NB4 (cell line): Measurements from ENCODE around the gene PFDN1.

ENCODE experiments used
- MYC ChIP-seq: IDR thresholded peaks from 2 replicates; pipeline ENCODE4 v1.6.1; 2011; ENCODE audit warnings: low read depth, low read length
- POLR2A ChIP-seq: IDR thresholded peaks from 2 replicates; pipeline ENCODE4 v1.6.1; 2011; ENCODE audit warnings: mild to moderate bottlenecking; ENCODE audit not compliant: insufficient read length; ENCODE audit errors: extremely low read depth
- TF ChIP-seq, protein P1 (sequence below): IDR thresholded peaks from 2 replicates; pipeline ENCODE4 v1.6.1; 2011; ENCODE audit warnings: low read depth, low read length
- TF ChIP-seq, protein P2 (sequence below): IDR thresholded peaks from one replicate; pipeline ENCODE4 v1.5.1; 2012; ENCODE audit warnings: low read depth, low read length

DNA sequence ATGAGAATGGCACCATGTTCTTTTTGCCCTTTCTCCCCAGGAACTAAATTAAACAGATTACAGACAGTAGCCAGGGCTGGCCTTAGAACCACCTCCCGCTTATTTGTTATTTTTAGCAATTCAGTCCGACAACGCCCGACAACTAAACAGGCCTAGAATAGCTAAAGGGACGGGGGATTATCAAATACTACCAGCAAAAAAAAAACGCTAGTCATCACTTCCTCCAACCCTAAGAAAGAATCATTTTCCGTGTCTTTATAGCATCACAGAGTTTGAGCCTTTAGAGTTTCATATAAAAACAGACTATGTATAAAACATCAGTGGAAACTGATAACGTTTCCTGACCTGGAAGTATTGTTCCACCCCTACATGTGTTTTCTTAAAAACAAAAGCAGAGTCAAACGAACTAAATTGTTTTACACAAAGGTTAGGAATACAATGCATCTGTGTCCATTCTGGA is 35.3 kb downstream of the PFDN1 start:
- TF ChIP-seq, protein P1, sequence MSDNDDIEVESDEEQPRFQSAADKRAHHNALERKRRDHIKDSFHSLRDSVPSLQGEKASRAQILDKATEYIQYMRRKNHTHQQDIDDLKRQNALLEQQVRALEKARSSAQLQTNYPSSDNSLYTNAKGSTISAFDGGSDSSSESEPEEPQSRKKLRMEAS, result no peak
- TF ChIP-seq, protein P2, sequence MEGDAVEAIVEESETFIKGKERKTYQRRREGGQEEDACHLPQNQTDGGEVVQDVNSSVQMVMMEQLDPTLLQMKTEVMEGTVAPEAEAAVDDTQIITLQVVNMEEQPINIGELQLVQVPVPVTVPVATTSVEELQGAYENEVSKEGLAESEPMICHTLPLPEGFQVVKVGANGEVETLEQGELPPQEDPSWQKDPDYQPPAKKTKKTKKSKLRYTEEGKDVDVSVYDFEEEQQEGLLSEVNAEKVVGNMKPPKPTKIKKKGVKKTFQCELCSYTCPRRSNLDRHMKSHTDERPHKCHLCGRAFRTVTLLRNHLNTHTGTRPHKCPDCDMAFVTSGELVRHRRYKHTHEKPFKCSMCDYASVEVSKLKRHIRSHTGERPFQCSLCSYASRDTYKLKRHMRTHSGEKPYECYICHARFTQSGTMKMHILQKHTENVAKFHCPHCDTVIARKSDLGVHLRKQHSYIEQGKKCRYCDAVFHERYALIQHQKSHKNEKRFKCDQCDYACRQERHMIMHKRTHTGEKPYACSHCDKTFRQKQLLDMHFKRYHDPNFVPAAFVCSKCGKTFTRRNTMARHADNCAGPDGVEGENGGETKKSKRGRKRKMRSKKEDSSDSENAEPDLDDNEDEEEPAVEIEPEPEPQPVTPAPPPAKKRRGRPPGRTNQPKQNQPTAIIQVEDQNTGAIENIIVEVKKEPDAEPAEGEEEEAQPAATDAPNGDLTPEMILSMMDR, result no peak
- TF ChIP-seq POLR2A, result no peak
- no peak for TF ChIP-seq MYC
